ENCODE data around the gene CAMTA1.

CAMTA1 gene

DNA sequence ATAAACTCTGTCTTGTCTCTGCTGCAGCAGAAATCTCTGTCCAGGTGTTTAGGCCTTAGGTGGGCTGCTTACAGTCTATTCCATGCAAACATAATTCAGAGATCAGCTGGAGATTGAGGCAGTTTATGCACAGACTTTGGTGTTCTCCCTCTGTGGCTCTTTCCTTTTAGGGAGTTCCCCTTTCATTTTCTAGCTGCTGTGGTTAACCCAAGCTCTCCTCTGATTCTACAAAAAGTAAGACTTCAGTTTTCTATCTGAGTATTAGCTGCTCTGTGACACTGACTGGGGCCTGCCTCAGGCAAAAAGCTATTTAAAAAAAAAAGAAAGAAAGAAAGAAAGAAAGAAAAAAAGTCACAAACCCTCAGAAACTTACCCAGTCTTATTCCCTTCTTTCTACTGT is 211.1 kb downstream of the CAMTA1 start:
- no peak overlapping the region for H3K27ac Mint-ChIP-seq
- H3K9me3 Mint-ChIP-seq = no peaks in the 10 kb centered on the region
- no peaks in the 10 kb centered on the region for H3K36me3 Mint-ChIP-seq
- H3K4me3 Mint-ChIP-seq = no peak overlapping the region
- H3K27me3 Mint-ChIP-seq = peaks cover 6% of the 10 kb centered on the region
- no peaks in the 10 kb centered on the region for H3K4me1 Mint-ChIP-seq

DNA sequence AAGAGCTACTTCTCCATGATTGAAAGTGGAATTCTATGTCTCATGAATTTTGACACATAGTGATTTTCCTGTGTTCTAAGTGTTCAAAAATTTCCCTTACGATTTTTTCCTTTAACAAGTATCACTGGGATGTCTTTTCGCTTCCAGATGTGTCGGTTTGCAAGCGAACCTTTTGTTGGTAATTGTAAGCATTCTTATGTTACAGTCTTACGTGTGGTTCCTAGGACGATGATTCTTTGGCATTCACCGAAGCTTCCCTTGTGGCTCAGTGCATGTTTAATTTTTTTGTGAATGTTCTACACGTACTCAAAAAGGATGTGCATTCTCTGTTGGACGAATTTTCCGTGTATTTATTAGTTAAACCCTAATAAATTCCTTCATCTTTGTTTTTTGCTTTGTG is 211.6 kb downstream of the CAMTA1 start:
- H3K4me3 Mint-ChIP-seq = no peak overlapping the region

DNA sequence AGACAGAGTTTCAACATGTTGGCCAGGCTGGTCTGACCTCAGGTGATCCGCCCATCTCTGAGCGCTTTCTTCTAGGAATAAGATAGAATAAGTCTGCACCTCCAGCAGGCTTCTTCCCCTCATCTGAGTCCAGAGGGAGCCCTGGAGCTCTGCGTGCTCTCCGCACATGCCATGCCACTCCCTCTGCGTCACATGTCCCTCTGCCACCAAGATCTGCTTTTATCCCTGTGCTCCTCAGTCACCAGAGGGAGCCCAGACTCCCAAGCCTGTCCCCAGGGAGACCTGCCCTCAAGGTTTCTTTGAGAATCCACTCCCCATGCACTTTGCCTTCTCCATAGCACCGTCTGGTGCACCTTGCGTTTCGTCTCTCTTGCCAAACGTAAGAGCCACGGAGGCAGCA is 213.0 kb downstream of the CAMTA1 start:
- Mint-ChIP-seq H3K36me3 (no peaks in the 10 kb centered on the region), H3K27me3 (peaks cover 6% of the 10 kb centered on the region), H3K4me3 (no peak overlapping the region), H3K4me1 (no peaks in the 10 kb centered on the region), H3K27ac (no peak overlapping the region), H3K9me3 (no peaks in the 10 kb centered on the region)

More for the DNA sequence above, 211.6 kb downstream of the CAMTA1 start:
- Mint-ChIP-seq H3K9me3 (no peaks in the 10 kb centered on the region), H3K27me3 (peaks cover 6% of the 10 kb centered on the region), H3K36me3 (no peaks in the 10 kb centered on the region), H3K4me1 (no peaks in the 10 kb centered on the region), H3K27ac (no peak overlapping the region)

DNA sequence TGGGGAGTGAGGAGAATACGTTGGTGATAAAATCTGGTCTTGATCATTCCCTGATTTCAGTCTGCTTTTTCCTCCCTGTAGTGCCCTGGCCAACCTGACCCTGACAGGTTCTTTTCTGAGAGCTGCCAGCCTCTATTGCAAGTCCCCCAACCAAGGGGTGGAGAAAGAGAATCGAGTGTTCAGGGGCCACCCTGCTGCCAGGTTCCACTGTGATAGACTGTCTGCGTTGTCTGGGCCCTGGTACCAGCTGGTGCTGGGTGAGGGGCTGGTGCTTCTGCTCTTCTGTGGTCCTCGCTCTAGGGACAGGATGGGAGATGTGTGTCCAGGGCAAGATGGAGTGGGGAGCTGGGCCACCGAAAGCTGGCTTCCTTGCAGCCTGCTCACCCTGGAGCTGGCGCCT is 214.6 kb downstream of the CAMTA1 start:
- Mint-ChIP-seq H3K4me3 (no peak overlapping the region), H3K9me3 (no peaks in the 10 kb centered on the region), H3K27ac (no peak overlapping the region), H3K36me3 (no peaks in the 10 kb centered on the region), H3K4me1 (no peaks in the 10 kb centered on the region), H3K27me3 (peaks cover 8% of the 10 kb centered on the region)

DNA sequence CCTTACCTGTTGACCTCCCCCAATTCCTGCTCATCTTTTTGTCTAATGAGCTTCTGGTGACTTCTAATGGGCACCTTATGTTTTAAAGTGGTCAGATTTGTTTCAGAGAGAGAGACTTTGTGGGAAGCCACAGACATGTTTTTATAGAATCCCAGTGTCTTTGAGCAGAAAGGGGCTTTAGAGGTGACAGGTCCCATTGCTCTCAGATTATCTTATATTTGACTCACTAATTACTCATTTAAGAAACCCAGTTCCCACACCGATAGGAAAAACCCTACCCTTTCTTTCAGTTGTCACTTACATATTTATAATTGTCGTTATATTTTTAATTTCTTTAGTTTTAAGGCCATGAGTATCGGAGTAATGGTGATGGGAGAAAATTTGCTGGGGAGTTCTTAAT is 215.5 kb downstream of the CAMTA1 start:
- Mint-ChIP-seq H3K27ac (no peak overlapping the region), H3K9me3 (no peaks in the 10 kb centered on the region), H3K27me3 (peaks cover 6% of the 10 kb centered on the region), H3K36me3 (no peaks in the 10 kb centered on the region), H3K4me3 (no peak overlapping the region), H3K4me1 (no peaks in the 10 kb centered on the region)

DNA sequence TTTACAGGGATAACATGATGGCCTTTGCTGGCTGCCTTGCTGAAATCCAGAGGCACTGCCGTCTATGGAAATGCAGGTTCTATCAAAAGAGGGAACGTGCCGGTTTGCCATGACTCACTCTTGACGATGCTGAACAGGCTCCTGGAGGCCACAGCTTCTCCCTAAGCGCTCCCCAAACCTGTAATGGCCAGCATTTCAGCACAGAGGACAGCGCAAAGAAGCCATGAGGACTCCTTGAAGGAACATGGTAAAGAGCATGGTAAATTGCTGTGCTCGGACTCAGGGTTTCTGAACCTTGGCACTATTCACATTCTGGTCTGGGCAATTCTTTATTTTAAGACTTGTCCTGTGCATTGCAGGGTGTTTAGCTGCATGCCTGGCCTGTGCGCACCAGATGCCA is 217.5 kb downstream of the CAMTA1 start:
- Mint-ChIP-seq H3K27ac (no peak overlapping the region), H3K27me3 (peaks cover 8% of the 10 kb centered on the region), H3K4me1 (no peaks in the 10 kb centered on the region), H3K4me3 (no peak overlapping the region), H3K9me3 (no peaks in the 10 kb centered on the region), H3K36me3 (no peaks in the 10 kb centered on the region)

DNA sequence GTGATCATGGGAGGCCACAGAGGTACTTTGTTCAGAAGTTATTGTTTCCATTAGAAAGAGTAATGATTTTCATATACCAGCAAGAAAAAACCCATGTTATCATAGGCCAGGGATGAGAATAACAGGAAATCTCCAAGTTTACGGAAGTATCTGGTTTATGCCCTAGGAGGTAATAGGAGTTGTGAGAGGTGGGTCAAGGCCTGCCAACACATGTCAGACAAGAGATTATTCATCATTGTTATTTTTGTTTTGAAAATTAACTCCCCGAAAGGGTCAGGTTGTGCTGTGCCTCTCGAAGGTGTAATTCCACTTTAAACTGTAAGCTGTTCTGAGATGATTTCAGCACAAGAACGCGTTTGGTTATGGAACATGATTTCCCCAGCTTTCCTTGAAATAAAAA is 218.4 kb downstream of the CAMTA1 start:
- peaks cover 6% of the 10 kb centered on the region for H3K27me3 Mint-ChIP-seq
- H3K4me3 Mint-ChIP-seq = no peak overlapping the region
- H3K9me3 Mint-ChIP-seq = no peaks in the 10 kb centered on the region
- no peaks in the 10 kb centered on the region for H3K4me1 Mint-ChIP-seq
- no peaks in the 10 kb centered on the region for H3K36me3 Mint-ChIP-seq
- no peak overlapping the region for H3K27ac Mint-ChIP-seq

DNA sequence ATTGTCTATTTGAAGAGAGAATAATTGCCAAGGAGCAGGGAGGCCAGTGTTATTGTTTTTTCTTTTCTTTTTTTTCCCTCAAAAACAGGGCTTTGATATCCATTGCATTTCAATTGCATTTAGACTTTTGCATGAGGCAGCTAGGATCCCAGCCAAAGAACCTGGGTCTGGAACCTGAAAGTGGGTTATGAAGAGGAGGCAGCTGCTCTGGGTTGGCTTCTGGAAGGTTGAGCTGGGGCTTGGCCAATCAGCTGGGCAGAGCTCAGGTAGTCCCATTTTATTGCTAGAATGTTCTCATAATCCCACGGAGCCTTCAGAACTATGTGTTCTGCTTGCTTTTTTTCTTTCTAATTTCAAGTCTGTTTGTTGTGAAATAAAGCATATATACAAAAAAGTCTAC is 218.9 kb downstream of the CAMTA1 start:
- H3K4me1 Mint-ChIP-seq = no peaks in the 10 kb centered on the region
- no peak overlapping the region for H3K4me3 Mint-ChIP-seq
- no peak overlapping the region for H3K27ac Mint-ChIP-seq
- no peaks in the 10 kb centered on the region for H3K36me3 Mint-ChIP-seq
- H3K9me3 Mint-ChIP-seq = no peaks in the 10 kb centered on the region
- H3K27me3 Mint-ChIP-seq = peaks cover 6% of the 10 kb centered on the region

DNA sequence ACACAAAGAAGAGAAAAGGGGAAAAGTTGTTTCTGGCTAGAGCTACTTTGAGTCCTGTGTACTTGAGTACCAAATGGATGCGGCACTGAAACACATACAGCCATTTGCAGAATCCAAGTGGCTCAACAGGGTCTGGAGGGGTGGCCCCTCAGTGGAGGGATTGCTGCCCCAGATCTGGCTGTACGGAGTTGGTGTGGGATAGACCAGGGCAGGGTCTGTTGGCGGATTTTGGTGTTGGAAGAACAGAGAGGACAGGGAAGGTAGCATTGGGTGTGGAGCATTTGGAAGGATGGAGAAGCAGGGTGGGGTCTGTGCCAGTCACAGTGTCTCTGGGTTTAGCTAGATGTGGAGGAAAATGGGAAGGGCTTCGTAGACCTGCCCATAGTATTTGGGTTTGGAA is 220.5 kb downstream of the CAMTA1 start:
- Mint-ChIP-seq H3K27me3 (peaks cover 4% of the 10 kb centered on the region), H3K9me3 (no peaks in the 10 kb centered on the region), H3K27ac (no peak overlapping the region), H3K4me1 (no peaks in the 10 kb centered on the region), H3K36me3 (no peaks in the 10 kb centered on the region), H3K4me3 (no peak overlapping the region)

DNA sequence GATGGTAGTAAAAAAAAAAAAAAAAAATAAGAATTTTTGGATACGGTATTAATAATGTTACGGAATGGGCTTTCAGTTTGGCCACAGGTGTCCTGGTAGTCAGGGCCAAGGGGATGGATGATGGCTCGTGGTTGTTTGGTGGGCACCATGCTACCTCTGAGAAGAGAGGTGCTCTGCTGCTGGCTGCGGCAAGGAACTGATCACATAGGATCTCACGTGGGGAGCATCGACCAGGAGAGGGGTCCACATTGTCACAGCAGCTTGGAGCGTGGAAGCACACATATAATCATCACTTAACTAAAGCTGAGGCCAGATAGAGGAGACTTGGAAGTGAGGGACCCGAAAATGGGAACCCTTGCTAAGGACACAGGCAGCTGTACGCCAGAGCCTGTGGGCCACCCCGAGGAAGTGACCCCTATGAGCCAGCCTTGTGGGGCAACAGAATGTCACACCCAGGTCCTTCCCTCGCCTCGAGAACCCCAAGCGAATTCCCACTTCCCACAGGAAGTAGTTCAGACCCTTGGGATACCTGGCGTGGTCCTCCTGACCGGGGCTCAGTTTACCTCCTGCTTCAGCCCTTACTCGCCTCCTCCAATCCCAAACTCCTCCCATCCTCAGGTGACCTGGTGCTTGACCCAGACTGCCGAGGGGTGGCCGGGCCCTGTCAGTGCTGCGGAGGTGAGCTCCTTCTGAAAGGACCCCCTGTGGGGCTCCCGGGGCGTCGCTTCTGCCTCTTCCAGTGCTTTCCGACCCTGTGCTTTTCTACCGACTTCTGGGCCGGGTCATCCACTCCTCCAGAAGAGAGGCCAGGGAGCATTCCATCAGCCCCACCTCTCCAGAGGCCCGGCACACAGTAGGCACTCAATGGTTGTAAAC is 222.0 kb downstream of the CAMTA1 start:
- peaks cover 4% of the 10 kb centered on the region for H3K27me3 Mint-ChIP-seq
- no peak overlapping the region for H3K4me3 Mint-ChIP-seq
- H3K27ac Mint-ChIP-seq = no peak overlapping the region
- no peaks in the 10 kb centered on the region for H3K9me3 Mint-ChIP-seq
- H3K36me3 Mint-ChIP-seq = no peaks in the 10 kb centered on the region
- H3K4me1 Mint-ChIP-seq = no peaks in the 10 kb centered on the region

DNA sequence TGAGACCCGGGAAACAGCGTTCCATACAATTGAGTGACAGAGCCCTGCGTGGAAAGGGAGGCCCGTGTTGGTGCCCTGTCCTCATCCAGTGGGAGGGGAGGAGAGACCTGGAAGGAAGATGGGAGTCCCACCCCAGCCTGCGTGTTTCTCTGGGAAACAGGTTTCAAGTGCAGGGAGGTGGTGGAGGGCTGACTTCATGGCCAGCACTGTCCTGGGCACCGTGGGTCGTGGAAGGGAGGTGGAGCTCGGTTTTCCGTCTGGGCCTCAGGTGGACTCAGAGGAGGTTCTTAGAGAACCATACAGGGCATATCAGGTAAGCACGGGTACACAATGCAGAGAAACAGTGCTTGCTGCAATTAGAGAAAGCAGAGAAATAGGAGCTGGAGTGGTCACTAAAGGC is 222.6 kb downstream of the CAMTA1 start:
- no peak overlapping the region for H3K4me3 Mint-ChIP-seq
- H3K27me3 Mint-ChIP-seq = peaks cover 4% of the 10 kb centered on the region
- H3K4me1 Mint-ChIP-seq = no peaks in the 10 kb centered on the region
- H3K36me3 Mint-ChIP-seq = no peaks in the 10 kb centered on the region
- H3K27ac Mint-ChIP-seq = no peak overlapping the region
- H3K9me3 Mint-ChIP-seq = no peaks in the 10 kb centered on the region

DNA sequence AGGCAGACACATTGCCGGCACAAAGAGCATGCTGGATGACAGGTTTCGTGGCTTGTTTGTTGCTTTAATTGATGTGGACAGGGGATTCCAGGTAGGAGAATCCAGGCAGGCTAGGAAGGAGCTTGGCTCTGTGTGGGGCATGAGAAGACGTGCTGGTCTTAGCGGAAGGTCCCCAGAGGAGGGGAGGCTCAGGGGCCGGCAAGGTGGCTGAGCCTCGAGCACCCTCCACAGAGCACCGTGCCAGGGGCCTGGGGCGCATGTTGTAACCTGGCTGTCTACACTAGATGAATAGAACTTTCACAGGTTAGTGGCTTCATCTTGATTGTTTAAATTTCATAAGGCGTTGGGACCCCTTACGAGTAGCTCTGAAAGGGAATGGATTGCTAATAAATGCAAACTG is 223.1 kb downstream of the CAMTA1 start:
- Mint-ChIP-seq H3K27ac (no peak overlapping the region), H3K36me3 (no peaks in the 10 kb centered on the region), H3K9me3 (no peaks in the 10 kb centered on the region), H3K4me1 (no peaks in the 10 kb centered on the region), H3K4me3 (no peak overlapping the region), H3K27me3 (peaks cover 4% of the 10 kb centered on the region)

DNA sequence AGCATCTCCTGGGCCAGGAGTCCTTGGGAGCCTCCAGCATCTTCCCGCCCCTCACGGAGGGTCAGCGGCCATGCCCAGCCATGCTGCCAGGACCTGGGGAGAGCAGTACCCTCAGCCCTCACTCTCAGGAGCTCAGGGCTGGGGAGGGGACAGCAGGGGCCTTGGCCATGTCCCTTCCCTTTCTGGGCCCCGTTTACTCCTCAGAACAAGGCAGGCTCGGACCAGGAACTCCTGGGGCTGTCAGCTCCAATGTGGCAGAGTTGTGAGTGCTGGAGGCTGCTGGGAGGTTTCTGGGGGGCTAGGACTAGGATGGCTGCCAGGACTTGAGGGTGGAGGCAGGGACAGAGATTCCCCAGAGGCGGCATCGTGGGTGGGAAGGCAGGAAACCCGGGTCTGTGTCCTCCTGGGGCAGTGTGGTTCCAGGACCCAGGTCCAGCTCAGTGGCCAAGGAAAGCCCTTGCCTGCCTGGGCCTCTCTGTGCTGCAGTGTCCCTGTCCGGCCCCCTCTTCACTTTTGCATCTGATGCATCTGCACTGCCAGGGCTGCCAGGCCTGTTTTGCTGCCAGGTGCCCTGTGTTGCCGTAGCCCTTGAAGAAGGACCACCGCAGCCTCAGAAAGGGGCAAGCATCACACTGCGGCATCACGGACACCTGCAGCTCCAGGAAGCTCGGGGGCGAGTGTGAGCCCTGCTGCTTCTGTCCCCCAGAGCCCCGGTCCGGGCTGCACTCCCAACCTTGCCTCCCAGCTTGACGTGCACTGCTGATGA is 223.9 kb downstream of the CAMTA1 start:
- H3K9me3 Mint-ChIP-seq = no peaks in the 10 kb centered on the region
- H3K27me3 Mint-ChIP-seq = peaks cover 2% of the 10 kb centered on the region
- H3K36me3 Mint-ChIP-seq = no peaks in the 10 kb centered on the region
- H3K27ac Mint-ChIP-seq = no peak overlapping the region
- H3K4me1 Mint-ChIP-seq = no peaks in the 10 kb centered on the region
- H3K4me3 Mint-ChIP-seq = no peak overlapping the region

DNA sequence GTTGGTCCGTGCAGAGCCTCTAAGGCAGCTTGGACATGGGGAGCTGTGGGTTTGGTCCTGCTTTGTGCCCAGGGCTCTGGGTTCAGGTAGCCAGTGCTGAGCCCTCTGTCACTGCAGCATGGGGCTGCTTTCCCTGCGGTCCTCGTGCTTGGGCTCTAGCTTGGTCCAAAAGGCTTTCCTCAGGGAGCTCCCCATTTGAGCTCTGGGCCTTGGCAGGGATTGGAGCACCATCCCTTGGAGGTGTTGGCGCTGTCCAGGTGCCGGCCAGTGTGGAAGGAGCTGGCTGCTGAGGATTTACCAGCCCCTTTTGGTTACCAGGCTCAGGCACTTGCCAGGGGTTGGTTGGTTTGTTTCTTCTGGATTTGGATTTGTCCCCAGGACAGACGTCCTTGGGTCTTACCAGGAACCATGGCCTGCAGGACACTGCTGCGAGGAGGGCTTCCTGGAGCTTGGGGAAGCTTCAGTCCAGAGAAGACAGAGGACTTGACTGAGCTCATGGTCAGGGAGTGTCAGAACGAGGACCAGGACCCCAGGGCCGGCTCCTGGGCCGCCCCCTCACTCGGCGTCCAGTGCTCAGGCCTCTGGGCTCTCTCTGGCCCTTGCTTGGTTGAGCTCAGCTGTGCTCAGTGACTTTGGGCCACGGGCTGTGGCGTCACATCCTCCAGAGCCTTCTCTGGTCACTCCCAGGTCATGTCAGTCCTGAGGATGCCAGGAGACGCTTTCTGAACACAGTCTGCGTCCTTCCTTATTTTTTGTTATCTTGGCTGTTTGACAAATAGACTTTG is 224.7 kb downstream of the CAMTA1 start:
- Mint-ChIP-seq H3K4me3 (no peak overlapping the region), H3K27ac (no peak overlapping the region), H3K36me3 (no peaks in the 10 kb centered on the region), H3K9me3 (no peaks in the 10 kb centered on the region), H3K4me1 (no peaks in the 10 kb centered on the region), H3K27me3 (peaks cover 2% of the 10 kb centered on the region)

DNA sequence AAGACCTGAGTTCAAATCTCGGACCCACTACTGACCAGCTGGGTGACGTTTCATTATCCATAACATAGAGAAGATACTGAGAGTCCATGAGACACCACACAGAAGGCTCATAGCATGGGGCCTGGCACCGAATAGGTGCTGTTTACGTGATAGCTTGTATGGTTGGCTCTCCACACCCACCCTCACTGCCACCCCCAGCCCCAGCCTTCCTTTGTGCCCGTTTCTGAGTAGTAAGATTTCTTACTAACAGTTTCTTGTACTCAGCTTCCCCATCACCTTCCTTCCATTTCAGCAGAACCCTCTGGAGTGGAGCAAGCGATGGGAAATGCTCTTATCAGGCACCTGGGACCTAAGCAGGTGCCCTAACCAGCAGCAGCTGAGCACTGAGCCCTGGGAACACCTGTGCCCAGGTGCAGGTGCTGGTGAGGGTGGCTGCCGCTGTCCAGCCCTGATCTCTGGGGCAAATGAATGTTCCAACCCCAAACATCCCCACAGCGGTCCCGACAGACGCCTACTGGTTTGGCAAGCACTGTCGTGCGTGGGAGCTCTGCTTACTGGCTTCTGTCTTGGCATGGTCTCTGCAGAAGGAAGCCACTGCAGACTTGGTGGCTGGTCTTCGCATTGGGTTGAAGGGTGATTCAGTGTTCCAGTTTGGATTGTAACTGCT is 225.4 kb downstream of the CAMTA1 start:
- peaks cover 3% of the 10 kb centered on the region for H3K27me3 Mint-ChIP-seq
- no peaks in the 10 kb centered on the region for H3K36me3 Mint-ChIP-seq
- no peaks in the 10 kb centered on the region for H3K4me1 Mint-ChIP-seq
- H3K4me3 Mint-ChIP-seq = no peak overlapping the region
- H3K27ac Mint-ChIP-seq = no peak overlapping the region
- H3K9me3 Mint-ChIP-seq = no peaks in the 10 kb centered on the region
